ENCODE results near the gene LRRC8A.

The LRRC8A gene

GRCh38 chr9:128928624-128929023 is 46.7 kb downstream of the LRRC8A start:
- Histone ChIP-seq H2AFZ (ENCODE audit: low read length) (no peak overlapping the region), H3K9ac (ENCODE audit: low read depth, low read length, poor library complexity, severe bottlenecking) (no peak overlapping the region), H3K9me3 (ENCODE audit: insufficient read depth, low read depth, low read length) (no peaks in the 10 kb centered on the region)

GRCh38 chr9:128929560-128929959 is 47.6 kb downstream of the LRRC8A start:
- H3K27me3 ChIP-seq (ENCODE audit: insufficient read depth, low read length, poor library complexity, severe bottlenecking): no peaks in the 10 kb centered on the region
- TF ChIP-seq EZH2phosphoT487 (IDR thresholded peaks at IDR 0.05; ENCODE audit: borderline replicate concordance): no peak
- TF ChIP-seq, protein P1, sequence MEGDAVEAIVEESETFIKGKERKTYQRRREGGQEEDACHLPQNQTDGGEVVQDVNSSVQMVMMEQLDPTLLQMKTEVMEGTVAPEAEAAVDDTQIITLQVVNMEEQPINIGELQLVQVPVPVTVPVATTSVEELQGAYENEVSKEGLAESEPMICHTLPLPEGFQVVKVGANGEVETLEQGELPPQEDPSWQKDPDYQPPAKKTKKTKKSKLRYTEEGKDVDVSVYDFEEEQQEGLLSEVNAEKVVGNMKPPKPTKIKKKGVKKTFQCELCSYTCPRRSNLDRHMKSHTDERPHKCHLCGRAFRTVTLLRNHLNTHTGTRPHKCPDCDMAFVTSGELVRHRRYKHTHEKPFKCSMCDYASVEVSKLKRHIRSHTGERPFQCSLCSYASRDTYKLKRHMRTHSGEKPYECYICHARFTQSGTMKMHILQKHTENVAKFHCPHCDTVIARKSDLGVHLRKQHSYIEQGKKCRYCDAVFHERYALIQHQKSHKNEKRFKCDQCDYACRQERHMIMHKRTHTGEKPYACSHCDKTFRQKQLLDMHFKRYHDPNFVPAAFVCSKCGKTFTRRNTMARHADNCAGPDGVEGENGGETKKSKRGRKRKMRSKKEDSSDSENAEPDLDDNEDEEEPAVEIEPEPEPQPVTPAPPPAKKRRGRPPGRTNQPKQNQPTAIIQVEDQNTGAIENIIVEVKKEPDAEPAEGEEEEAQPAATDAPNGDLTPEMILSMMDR (conservative IDR thresholded peaks at IDR 0.05; ENCODE audit: low read length): no peak
- H4K20me1 ChIP-seq (ENCODE audit: insufficient read depth, low read length, poor library complexity, severe bottlenecking): no peaks in the 10 kb centered on the region
- H2AFZ ChIP-seq (ENCODE audit: low read length): no peak overlapping the region
- no peak overlapping the region for H3K9ac ChIP-seq (ENCODE audit: low read depth, low read length, poor library complexity, severe bottlenecking)
- H3K4me1 ChIP-seq (ENCODE audit: insufficient read depth, low read length, poor library complexity, severe bottlenecking): no peaks in the 10 kb centered on the region
- H3K9me2 ChIP-seq (replicated peaks; ENCODE audit: low read depth, low read length): no peaks in the 10 kb centered on the region
- H3K9me3 ChIP-seq (ENCODE audit: insufficient read depth, low read depth, low read length): no peaks in the 10 kb centered on the region
- H3K79me2 ChIP-seq (ENCODE audit: insufficient read depth, low read length): no peaks in the 10 kb centered on the region
- no peak overlapping the region for H3K4me2 ChIP-seq (ENCODE audit: low read depth, low read length, poor library complexity, severe bottlenecking)
- H3K4me3 ChIP-seq (ENCODE audit: low read length, poor library complexity, severe bottlenecking): no peak overlapping the region
- no peaks in the 10 kb centered on the region for H3K36me3 ChIP-seq (ENCODE audit: insufficient read depth, low read length)
- no peaks in the 10 kb centered on the region for H3F3A ChIP-seq (ENCODE audit: low read depth)

More at GRCh38 chr9:128928624-128929023, 46.7 kb downstream of the LRRC8A start:
- Histone ChIP-seq H3K4me3 (ENCODE audit: low read length, poor library complexity, severe bottlenecking) (no peak overlapping the region), H3K79me2 (ENCODE audit: insufficient read depth, low read length) (no peaks in the 10 kb centered on the region), H3F3A (ENCODE audit: low read depth) (no peaks in the 10 kb centered on the region), H3K9me2 (replicated peaks; ENCODE audit: low read depth, low read length) (no peaks in the 10 kb centered on the region), H3K4me2 (ENCODE audit: low read depth, low read length, poor library complexity, severe bottlenecking) (no peak overlapping the region), H4K20me1 (ENCODE audit: insufficient read depth, low read length, poor library complexity, severe bottlenecking) (no peaks in the 10 kb centered on the region), H3K36me3 (ENCODE audit: insufficient read depth, low read length) (no peaks in the 10 kb centered on the region), H3K27me3 (ENCODE audit: insufficient read depth, low read length, poor library complexity, severe bottlenecking) (no peaks in the 10 kb centered on the region), H3K4me1 (ENCODE audit: insufficient read depth, low read length, poor library complexity, severe bottlenecking) (no peaks in the 10 kb centered on the region)
- TF ChIP-seq, protein P1 (conservative IDR thresholded peaks at IDR 0.05; ENCODE audit: low read length): no peak
- TF ChIP-seq EZH2phosphoT487 (IDR thresholded peaks at IDR 0.05; ENCODE audit: borderline replicate concordance): no peak

GRCh38 chr9:128933731-128934130 is 51.8 kb downstream of the LRRC8A start:
- Histone ChIP-seq H3K9me3 (ENCODE audit: insufficient read depth, low read depth, low read length) (no peaks in the 10 kb centered on the region), H3K9me2 (replicated peaks; ENCODE audit: low read depth, low read length) (no peaks in the 10 kb centered on the region), H2AFZ (ENCODE audit: low read length) (no peak overlapping the region), H3K36me3 (ENCODE audit: insufficient read depth, low read length) (no peaks in the 10 kb centered on the region), H3K4me2 (ENCODE audit: low read depth, low read length, poor library complexity, severe bottlenecking) (no peak overlapping the region), H3K27me3 (ENCODE audit: insufficient read depth, low read length, poor library complexity, severe bottlenecking) (no peaks in the 10 kb centered on the region), H3F3A (ENCODE audit: low read depth) (no peaks in the 10 kb centered on the region), H4K20me1 (ENCODE audit: insufficient read depth, low read length, poor library complexity, severe bottlenecking) (no peaks in the 10 kb centered on the region), H3K79me2 (ENCODE audit: insufficient read depth, low read length) (no peaks in the 10 kb centered on the region), H3K4me1 (ENCODE audit: insufficient read depth, low read length, poor library complexity, severe bottlenecking) (no peaks in the 10 kb centered on the region), H3K9ac (ENCODE audit: low read depth, low read length, poor library complexity, severe bottlenecking) (no peak overlapping the region), H3K4me3 (ENCODE audit: low read length, poor library complexity, severe bottlenecking) (no peak overlapping the region)
- TF ChIP-seq EZH2phosphoT487 (IDR thresholded peaks at IDR 0.05; ENCODE audit: borderline replicate concordance): no peak
- TF ChIP-seq, protein P1 (conservative IDR thresholded peaks at IDR 0.05; ENCODE audit: low read length): no peak
